ENCODE measurements around the gene SLC23A2. TPM values are rescaled to one million over a fixed set of nuclear protein-coding genes. Genes with fewer than 3 reads are reported as not detected.

SLC23A2 gene
- total RNA-seq: 8.5 and 10.6 TPM in 2 replicates

DNA sequence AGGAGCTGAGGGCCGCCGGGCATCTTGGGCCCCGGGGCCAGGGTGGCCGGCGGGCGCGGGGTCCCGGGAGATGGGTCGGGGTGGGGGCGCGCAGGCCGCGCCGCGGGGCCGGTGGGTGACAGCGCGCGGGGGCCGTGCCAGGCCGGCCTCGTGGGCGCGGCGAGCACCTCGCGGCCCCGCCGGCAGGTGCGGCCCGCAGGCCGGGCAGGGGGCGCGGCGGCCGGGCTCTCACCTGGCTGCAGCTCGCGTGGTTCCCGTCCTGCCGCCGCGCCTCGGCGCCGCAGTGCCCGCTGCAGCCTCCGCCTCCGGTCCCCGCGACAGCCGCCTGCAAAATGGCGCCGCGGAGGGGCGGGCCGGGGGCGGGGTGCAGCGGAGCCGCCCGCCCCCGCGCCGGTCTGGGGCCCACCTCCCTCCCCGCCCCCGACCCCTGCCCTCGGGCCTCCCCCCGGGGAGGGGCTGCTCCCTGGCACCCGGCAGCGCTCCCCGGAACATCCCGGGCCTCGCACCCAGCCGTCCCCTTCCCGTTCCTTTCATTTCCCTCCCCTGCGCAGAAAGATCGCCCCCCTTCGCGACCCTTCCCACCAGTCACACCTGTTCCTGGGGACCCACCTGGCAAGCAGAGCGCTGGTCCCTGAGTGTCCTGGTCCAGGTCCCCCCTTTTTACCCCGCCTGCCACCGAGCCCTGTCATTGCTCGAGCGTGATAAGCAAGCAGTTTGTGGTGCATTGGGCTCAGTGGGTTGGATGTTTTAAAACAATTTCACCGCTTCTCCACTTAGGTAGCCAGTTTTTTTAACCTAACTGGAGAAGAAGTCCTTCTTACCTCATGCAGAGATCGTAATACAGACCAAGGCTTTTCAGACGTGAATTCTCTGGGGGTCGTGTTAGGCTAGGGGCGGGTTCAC lies at the start of gene SLC23A2:
TSS of gene SLC23A2 (minus strand) at position 337 of the 903 bp plus-strand sequence. CDS start 68,948 bp downstream, outside the sequence.

Other genes starting within 250 kb of the SLC23A2 start
- gene RASSF2, start 177.9 kb downstream of the SLC23A2 start, total RNA-seq: under 0.01 and 2.2 TPM in 2 replicates
- gene TMEM230, start 111.6 kb upstream of the SLC23A2 start, total RNA-seq: 39.3 and 55.0 TPM in 2 replicates
- gene PCNA, start 118.4 kb upstream of the SLC23A2 start, total RNA-seq: 66.0 and 107 TPM in 2 replicates
- gene CDS2, start 125.5 kb upstream of the SLC23A2 start, total RNA-seq: 21.2 and 21.7 TPM in 2 replicates

All from tracheal epithelial cell (primary cell).